SK-N-SH treated with all-trans-retinoic acid at 6 μM for 48 hours (cell line): ENCODE measurements around the gene TALDO1.
A peak's percentile ranks its signal among the peaks of the same experiment; 100 is the strongest.

Experiments
- ATAC-seq: fragments of 200-7000 bp; cut with Tn5 transposase; 3 replicates; pipeline ENCODE4 v1.9.1; 2020; ENCODE audit warnings: mild to moderate bottlenecking, moderate library complexity
- ARNTL ChIP-seq: fragments of 450-650 bp; formaldehyde crosslinking; IDR thresholded peaks from 2 replicates; pipeline ENCODE4 v1.5.0; 2020; ENCODE audit warnings: low read depth, mild to moderate bottlenecking, moderate library complexity, borderline replicate concordance
- BACH2 ChIP-seq: fragments of 250-450 bp; sonication (Bioruptor Pico); IDR thresholded peaks from 2 replicates; pipeline ENCODE4 v1.9.0; 2021; ENCODE audit warnings: mild to moderate bottlenecking, borderline replicate concordance
- CSDC2 ChIP-seq: fragments of 250-450 bp; sonication (Bioruptor Pico); IDR thresholded peaks from 2 replicates; pipeline ENCODE4 v1.5.0; 2020; ENCODE audit warnings: mild to moderate bottlenecking, moderate library complexity
- GLIS3 ChIP-seq: fragments of 250-450 bp; sonication (Bioruptor Pico); IDR thresholded peaks from 2 replicates; pipeline ENCODE4 v1.5.0; 2020; ENCODE audit warnings: mild to moderate bottlenecking, moderate library complexity
- ISL1 ChIP-seq: fragments of 250-450 bp; sonication (Bioruptor Pico); IDR thresholded peaks from 2 replicates; pipeline ENCODE4 v2.1.2; 2022; ENCODE audit warnings: mild to moderate bottlenecking, moderate library complexity
- OSR1 ChIP-seq: fragments of 250-450 bp; sonication (Bioruptor Pico); IDR thresholded peaks from 2 replicates; pipeline ENCODE4 v1.8.0; 2022; ENCODE audit warnings: moderate library complexity, mild to moderate bottlenecking, inconsistent platforms
- PPARA ChIP-seq: fragments of 250-450 bp; sonication (Bioruptor Pico); IDR thresholded peaks from 2 replicates; pipeline ENCODE4 v1.5.0; 2020; ENCODE audit warnings: mild to moderate bottlenecking, borderline replicate concordance
- RARB ChIP-seq: fragments of 250-450 bp; sonication (Bioruptor Pico); IDR thresholded peaks from 2 replicates; pipeline ENCODE4 v1.8.0; 2021; ENCODE audit warnings: mild to moderate bottlenecking, moderate library complexity
- TCF4 ChIP-seq: fragments of 250-450 bp; sonication (Bioruptor Pico); IDR thresholded peaks from 2 replicates; pipeline ENCODE4 v1.8.0; 2021; ENCODE audit warnings: mild to moderate bottlenecking, moderate library complexity, borderline replicate concordance
- TOX ChIP-seq: fragments of 250-450 bp; sonication (Bioruptor Pico); IDR thresholded peaks from 2 replicates; pipeline ENCODE4 v1.8.0; 2021; ENCODE audit warnings: mild to moderate bottlenecking, moderate library complexity, borderline replicate concordance
- ZC3H10 ChIP-seq: fragments of 250-450 bp; sonication (Bioruptor Pico); IDR thresholded peaks from 2 replicates; pipeline ENCODE4 v1.5.1; 2021; ENCODE audit warnings: mild to moderate bottlenecking, moderate library complexity
- ZFP3 ChIP-seq: fragments of 250-450 bp; sonication (Bioruptor Pico); IDR thresholded peaks from 2 replicates; pipeline ENCODE4 v1.5.0; 2020; ENCODE audit warnings: mild to moderate bottlenecking, moderate library complexity
- ZFP30 ChIP-seq: fragments of 450-650 bp; formaldehyde crosslinking; IDR thresholded peaks from 2 replicates; pipeline ENCODE4 v1.5.0; 2022; ENCODE audit warnings: mild to moderate bottlenecking, moderate library complexity
- ZNF565 ChIP-seq: fragments of 450-650 bp; formaldehyde crosslinking; conservative IDR thresholded peaks from 2 replicates; pipeline ENCODE4 v1.5.0; 2020; ENCODE audit warnings: low read depth, mild to moderate bottlenecking, moderate library complexity
- ZNF70 ChIP-seq: fragments of 450-650 bp; formaldehyde crosslinking; IDR thresholded peaks from 2 replicates; pipeline ENCODE4 v1.5.0; 2020; ENCODE audit warnings: mild to moderate bottlenecking, moderate library complexity
- TF ChIP-seq, protein P1 (sequence below): fragments of 250-450 bp; sonication (Bioruptor Pico); IDR thresholded peaks from 2 replicates; pipeline ENCODE4 v1.8.0; 2021; ENCODE audit warnings: low read depth, mild to moderate bottlenecking, moderate library complexity, borderline replicate concordance
- TF ChIP-seq, protein P2 (sequence below): fragments of 250-450 bp; sonication (Bioruptor Pico); IDR thresholded peaks from 2 replicates; pipeline ENCODE4 v1.5.0; 2020; ENCODE audit warnings: mild to moderate bottlenecking, moderate library complexity
- TF ChIP-seq, protein P3 (sequence below): fragments of 250-450 bp; sonication (Bioruptor Pico); IDR thresholded peaks from 2 replicates; pipeline ENCODE4 v1.8.0; 2020; ENCODE audit warnings: mild to moderate bottlenecking, moderate library complexity, borderline replicate concordance
- TF ChIP-seq, protein P4 (sequence below): fragments of 250-450 bp; sonication (Bioruptor Pico); IDR thresholded peaks from 2 replicates; pipeline ENCODE4 v1.5.1; 2021; ENCODE audit warnings: mild to moderate bottlenecking, moderate library complexity
- TF ChIP-seq, protein P5 (sequence below): fragments of 250-450 bp; sonication (Bioruptor Pico); IDR thresholded peaks from 2 replicates; pipeline ENCODE4 v1.5.1; 2020; ENCODE audit warnings: low read depth, mild to moderate bottlenecking, moderate library complexity

Gene TALDO1

DNA sequence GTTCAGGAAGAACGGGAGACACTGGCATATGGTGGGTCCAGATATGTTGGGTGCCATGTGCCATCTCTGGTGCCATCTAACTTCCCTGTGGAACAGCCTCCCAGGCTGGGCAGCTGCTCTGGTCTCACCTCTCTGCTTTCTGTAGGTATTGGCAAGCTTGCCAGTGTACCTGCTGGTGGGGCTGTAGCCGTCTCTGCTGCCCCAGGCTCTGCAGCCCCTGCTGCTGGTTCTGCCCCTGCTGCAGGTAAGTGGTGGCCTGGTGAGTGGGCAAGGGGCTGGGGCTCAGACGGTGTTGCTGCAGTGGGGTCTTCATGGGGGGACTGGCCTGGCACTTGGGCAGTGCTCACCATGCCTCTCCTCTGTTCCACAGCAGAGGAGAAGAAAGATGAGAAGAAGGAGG lies 65.1 kb downstream of the TALDO1 start:
- ATAC-seq = no peak
- TF ChIP-seq RARB (CRISPR knock-in tag) (no peak), ZC3H10 (no peak), ARNTL (CRISPR knock-in tag) (no peak), BACH2 (CRISPR knock-in tag) (no peak), ZFP3 (no peak), OSR1 (no peak), CSDC2 (no peak), TOX (CRISPR knock-in tag) (no peak), ISL1 (CRISPR knock-in tag) (no peak), GLIS3 (CRISPR knock-in tag) (no peak), ZNF70 (CRISPR knock-in tag) (no peak), ZFP30 (CRISPR knock-in tag) (no peak), ZNF565 (CRISPR knock-in tag) (no peak), PPARA (CRISPR knock-in tag) (no peak), TCF4 (CRISPR knock-in tag) (no peak)
- TF ChIP-seq, protein P1, sequence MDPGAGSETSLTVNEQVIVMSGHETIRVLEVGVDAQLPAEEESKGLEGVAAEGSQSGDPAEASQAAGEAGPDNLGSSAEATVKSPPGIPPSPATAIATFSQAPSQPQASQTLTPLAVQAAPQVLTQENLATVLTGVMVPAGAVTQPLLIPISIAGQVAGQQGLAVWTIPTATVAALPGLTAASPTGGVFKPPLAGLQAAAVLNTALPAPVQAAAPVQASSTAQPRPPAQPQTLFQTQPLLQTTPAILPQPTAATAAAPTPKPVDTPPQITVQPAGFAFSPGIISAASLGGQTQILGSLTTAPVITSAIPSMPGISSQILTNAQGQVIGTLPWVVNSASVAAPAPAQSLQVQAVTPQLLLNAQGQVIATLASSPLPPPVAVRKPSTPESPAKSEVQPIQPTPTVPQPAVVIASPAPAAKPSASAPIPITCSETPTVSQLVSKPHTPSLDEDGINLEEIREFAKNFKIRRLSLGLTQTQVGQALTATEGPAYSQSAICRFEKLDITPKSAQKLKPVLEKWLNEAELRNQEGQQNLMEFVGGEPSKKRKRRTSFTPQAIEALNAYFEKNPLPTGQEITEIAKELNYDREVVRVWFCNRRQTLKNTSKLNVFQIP = no peak
- TF ChIP-seq, protein P2, sequence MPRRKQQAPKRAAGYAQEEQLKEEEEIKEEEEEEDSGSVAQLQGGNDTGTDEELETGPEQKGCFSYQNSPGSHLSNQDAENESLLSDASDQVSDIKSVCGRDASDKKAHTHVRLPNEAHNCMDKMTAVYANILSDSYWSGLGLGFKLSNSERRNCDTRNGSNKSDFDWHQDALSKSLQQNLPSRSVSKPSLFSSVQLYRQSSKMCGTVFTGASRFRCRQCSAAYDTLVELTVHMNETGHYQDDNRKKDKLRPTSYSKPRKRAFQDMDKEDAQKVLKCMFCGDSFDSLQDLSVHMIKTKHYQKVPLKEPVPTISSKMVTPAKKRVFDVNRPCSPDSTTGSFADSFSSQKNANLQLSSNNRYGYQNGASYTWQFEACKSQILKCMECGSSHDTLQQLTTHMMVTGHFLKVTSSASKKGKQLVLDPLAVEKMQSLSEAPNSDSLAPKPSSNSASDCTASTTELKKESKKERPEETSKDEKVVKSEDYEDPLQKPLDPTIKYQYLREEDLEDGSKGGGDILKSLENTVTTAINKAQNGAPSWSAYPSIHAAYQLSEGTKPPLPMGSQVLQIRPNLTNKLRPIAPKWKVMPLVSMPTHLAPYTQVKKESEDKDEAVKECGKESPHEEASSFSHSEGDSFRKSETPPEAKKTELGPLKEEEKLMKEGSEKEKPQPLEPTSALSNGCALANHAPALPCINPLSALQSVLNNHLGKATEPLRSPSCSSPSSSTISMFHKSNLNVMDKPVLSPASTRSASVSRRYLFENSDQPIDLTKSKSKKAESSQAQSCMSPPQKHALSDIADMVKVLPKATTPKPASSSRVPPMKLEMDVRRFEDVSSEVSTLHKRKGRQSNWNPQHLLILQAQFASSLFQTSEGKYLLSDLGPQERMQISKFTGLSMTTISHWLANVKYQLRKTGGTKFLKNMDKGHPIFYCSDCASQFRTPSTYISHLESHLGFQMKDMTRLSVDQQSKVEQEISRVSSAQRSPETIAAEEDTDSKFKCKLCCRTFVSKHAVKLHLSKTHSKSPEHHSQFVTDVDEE = no peak
- TF ChIP-seq, protein P3, sequence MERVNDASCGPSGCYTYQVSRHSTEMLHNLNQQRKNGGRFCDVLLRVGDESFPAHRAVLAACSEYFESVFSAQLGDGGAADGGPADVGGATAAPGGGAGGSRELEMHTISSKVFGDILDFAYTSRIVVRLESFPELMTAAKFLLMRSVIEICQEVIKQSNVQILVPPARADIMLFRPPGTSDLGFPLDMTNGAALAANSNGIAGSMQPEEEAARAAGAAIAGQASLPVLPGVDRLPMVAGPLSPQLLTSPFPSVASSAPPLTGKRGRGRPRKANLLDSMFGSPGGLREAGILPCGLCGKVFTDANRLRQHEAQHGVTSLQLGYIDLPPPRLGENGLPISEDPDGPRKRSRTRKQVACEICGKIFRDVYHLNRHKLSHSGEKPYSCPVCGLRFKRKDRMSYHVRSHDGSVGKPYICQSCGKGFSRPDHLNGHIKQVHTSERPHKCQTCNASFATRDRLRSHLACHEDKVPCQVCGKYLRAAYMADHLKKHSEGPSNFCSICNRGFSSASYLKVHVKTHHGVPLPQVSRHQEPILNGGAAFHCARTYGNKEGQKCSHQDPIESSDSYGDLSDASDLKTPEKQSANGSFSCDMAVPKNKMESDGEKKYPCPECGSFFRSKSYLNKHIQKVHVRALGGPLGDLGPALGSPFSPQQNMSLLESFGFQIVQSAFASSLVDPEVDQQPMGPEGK (CRISPR knock-in tag) = no peak
- TF ChIP-seq, protein P4, sequence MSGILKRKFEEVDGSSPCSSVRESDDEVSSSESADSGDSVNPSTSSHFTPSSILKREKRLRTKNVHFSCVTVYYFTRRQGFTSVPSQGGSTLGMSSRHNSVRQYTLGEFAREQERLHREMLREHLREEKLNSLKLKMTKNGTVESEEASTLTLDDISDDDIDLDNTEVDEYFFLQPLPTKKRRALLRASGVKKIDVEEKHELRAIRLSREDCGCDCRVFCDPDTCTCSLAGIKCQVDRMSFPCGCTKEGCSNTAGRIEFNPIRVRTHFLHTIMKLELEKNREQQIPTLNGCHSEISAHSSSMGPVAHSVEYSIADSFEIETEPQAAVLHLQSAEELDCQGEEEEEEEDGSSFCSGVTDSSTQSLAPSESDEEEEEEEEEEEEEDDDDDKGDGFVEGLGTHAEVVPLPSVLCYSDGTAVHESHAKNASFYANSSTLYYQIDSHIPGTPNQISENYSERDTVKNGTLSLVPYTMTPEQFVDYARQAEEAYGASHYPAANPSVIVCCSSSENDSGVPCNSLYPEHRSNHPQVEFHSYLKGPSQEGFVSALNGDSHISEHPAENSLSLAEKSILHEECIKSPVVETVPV (CRISPR knock-in tag) = no peak

DNA sequence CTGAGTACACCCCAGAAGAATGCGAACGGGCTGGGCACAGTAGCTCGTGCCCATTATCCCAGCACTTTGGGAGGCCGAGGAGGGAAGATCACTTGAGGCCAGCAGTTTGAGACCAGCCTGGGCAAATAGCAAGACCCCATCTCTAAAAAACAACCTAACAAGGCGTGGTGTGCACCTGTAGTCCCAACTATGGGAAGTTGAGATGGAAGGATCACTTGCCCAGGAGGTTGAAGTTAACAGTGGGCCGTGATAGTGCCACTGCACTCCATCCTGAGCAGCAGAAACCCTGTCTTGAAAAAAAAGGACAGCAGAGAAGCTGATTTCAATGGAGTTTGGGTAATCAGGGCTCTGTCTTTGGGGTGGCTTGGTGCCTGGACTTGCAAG lies 65.8 kb downstream of the TALDO1 start:
- TF ChIP-seq OSR1 = no peak
- TF ChIP-seq ZC3H10 = no peak
- TF ChIP-seq ISL1 (CRISPR knock-in tag) = no peak
- no peak for ATAC-seq

DNA sequence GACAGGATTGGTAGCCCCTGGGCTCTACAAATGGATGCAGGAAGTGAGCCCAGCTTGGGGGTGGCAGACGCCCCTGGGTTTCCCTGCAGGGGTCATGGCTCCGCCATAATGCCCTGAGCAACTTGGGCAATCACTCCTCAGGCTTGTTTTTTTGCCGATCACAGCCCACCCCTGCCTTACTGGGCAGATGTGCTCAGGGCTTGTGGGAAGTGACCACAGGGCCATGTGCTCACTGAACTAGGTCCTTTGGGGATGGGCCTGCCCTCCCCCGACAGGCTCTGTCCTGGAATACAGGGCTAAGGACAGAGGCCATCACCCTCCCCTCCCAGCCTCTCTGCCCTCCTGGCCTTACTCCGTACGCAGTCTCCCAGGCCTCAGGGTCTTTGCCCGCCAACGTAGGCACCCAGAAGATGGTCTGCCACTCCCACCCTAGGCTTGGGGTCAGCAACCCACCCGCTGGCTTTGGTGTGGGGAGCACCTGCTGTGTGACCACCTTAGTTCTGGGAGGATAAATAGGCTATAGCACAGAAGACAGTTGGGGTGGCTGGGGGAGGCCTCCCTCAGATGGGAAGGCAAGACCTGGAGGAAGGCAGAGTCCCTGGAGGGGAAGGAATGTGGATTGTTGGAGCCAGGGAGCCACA lies 66.3 kb downstream of the TALDO1 start:
- ATAC-seq = no peak
- TF ChIP-seq, protein P5, sequence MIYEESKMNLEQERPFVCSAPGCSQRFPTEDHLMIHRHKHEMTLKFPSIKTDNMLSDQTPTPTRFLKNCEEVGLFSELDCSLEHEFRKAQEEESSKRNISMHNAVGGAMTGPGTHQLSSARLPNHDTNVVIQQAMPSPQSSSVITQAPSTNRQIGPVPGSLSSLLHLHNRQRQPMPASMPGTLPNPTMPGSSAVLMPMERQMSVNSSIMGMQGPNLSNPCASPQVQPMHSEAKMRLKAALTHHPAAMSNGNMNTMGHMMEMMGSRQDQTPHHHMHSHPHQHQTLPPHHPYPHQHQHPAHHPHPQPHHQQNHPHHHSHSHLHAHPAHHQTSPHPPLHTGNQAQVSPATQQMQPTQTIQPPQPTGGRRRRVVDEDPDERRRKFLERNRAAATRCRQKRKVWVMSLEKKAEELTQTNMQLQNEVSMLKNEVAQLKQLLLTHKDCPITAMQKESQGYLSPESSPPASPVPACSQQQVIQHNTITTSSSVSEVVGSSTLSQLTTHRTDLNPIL = 0 out of 2 replicates have a peak, but pooled peaks have one; percentile 8
- TF ChIP-seq BACH2 (CRISPR knock-in tag) = no peak
